Measurements from ENCODE around the gene RALBP1.

The RALBP1 gene

GRCh38 chr18:9455718-9456511, 19.4 kb upstream of the RALBP1 start:
- no peak for DNase-seq (ENCODE audit: insufficient read length, low spot score)
- no peak for FAIRE-seq
- TF ChIP-seq CTCF (IDR thresholded peaks at IDR 0.05; ENCODE audit: insufficient read depth, missing control alignments), result no peak

- TF ChIP-seq CTCF (IDR thresholded peaks at IDR 0.05; ENCODE audit: insufficient read depth, missing control alignments), result no peak
- no peak for DNase-seq (ENCODE audit: insufficient read length, low spot score)
- no peak for FAIRE-seq
Measured at GRCh38 chr18:9466127-9466526, 9.2 kb upstream of the RALBP1 start.

- no peak for TF ChIP-seq CTCF (IDR thresholded peaks at IDR 0.05; ENCODE audit: insufficient read depth, missing control alignments)
- FAIRE-seq (no peak), DNase-seq (ENCODE audit: insufficient read length, low spot score) (no peak)
Measured at GRCh38 chr18:9466846-9467245, 8.5 kb upstream of the RALBP1 start.

GRCh38 chr18:9468998-9469397, 6.3 kb upstream of the RALBP1 start:
- FAIRE-seq (no peak), DNase-seq (ENCODE audit: insufficient read length, low spot score) (no peak)
- TF ChIP-seq CTCF (IDR thresholded peaks at IDR 0.05; ENCODE audit: insufficient read depth, missing control alignments), result no peak

- DNase-seq (ENCODE audit: insufficient read length, low spot score), result no peak
Measured at GRCh38 chr18:9469685-9470084, 5.6 kb upstream of the RALBP1 start.

GRCh38 chr18:9474108-9474982, 968 bp upstream of the RALBP1 start:
- DNase-seq (ENCODE audit: insufficient read length, low spot score), result no peak
- no peak for FAIRE-seq
- TF ChIP-seq CTCF (IDR thresholded peaks at IDR 0.05; ENCODE audit: insufficient read depth, missing control alignments), result no peak

More at GRCh38 chr18:9469685-9470084, 5.6 kb upstream of the RALBP1 start:
- FAIRE-seq, result no peak
- TF ChIP-seq CTCF (IDR thresholded peaks at IDR 0.05; ENCODE audit: insufficient read depth, missing control alignments), result no peak

All from D721Med (cell line).